HCT116 (cell line): ENCODE data around the gene PLD1. TPM values are rescaled to one million over a fixed set of nuclear protein-coding genes. Genes with fewer than 3 reads are reported as not detected.

Source experiments
- ATAC-seq: fragments of 200-7000 bp; cut with Tn5 transposase; 2 replicates; pipeline ENCODE4 v1.9.1; 2020; ENCODE audit warnings: mild to moderate bottlenecking, moderate library complexity
- BruUV-seq: library from RNA; stranded (reverse); fragments of 400-500 nt; replicated peaks from 2 replicates; lab custom pipeline; 2021; lab: Mats Ljungman, UMichigan
- CTCF ChIA-PET: fragments of 300-600 bp; sonication (Branson Sonifier 250); formaldehyde crosslinking; loops from one replicate; lab custom pipeline; 2021; ENCODE audit warnings: antibody characterized with exemption; lab: Charles Lee
- POLR2A ChIA-PET: fragments of 300-600, 350-600 bp; sonication (Branson Sonifier 250); formaldehyde crosslinking; loops from one replicate; lab custom pipeline; 2021; ENCODE audit warnings: antibody characterized with exemption; lab: Charles Lee
- RAD21 ChIA-PET, 2 experiments: fragments of 300-600 bp; sonication (Branson Sonifier 250); formaldehyde crosslinking; loops; one replicate each; lab custom pipeline; 2023; ENCODE audit warnings: low total read pairs in 2 of 2; ENCODE audit not compliant: uncharacterized antibody in 2 of 2, unreplicated experiment in 2 of 2, low non-redundant PET in 1 of 2; lab: Charles Lee
- DNase-seq: peaks from one replicate; pipeline ENCODE4 v3.0.0-alpha.2; 2010; ENCODE audit warnings: low read depth, low spot score
- H2AFZ ChIP-seq: fragments of 200-600 bp; shearing (Covaris generic), sonication (generic); 2 replicates; pipeline ENCODE4 v1.6.1; 2017; ENCODE audit warnings: low read depth, mixed run types, mixed read lengths, antibody characterized with exemption, low read length; ENCODE audit not compliant: poor library complexity, severe bottlenecking
- H3K27ac ChIP-seq: 2 replicates; pipeline ENCODE4 v1.5.1; 2012; ENCODE audit warnings: low read depth, low read length
- H3K27me3 ChIP-seq: fragments of 200-600 bp; sonication (generic); 2 replicates; pipeline ENCODE4 v1.6.1; 2016; ENCODE audit warnings: mixed run types, low read length, mixed read lengths; ENCODE audit not compliant: insufficient read depth
- H3K36me3 ChIP-seq, 2 experiments: fragments of 200-500 bp in 1 of 2; fragments of 200-600 bp in 1 of 2; sonication (Bioruptor generic) in 1 of 2; sonication (generic) in 1 of 2; 2 replicates each; pipeline versions ENCODE4 v1.5.1 to v1.6.1; 2014 to 2016; ENCODE audit warnings: low read length in 2 of 2, inconsistent platforms in 1 of 2, mixed read lengths in 1 of 2, mixed run types in 1 of 2; ENCODE audit not compliant: insufficient read depth in 2 of 2, control insufficient read depth in 1 of 2
- H3K4me1 ChIP-seq, 2 experiments: fragments of 200-600 bp in 1 of 2; sonication (generic) in 1 of 2; 2 replicates each; pipeline versions ENCODE4 v1.5.1 to v1.6.1; 2012 to 2017; ENCODE audit warnings: low read length in 2 of 2, inconsistent platforms in 1 of 2, mild to moderate bottlenecking in 1 of 2, mixed read lengths in 1 of 2, mixed run types in 1 of 2, moderate library complexity in 1 of 2; ENCODE audit not compliant: insufficient read depth in 2 of 2, control insufficient read depth in 1 of 2
- H3K4me2 ChIP-seq: fragments of 200-600 bp; sonication (generic); 2 replicates; pipeline ENCODE4 v1.6.1; 2017; ENCODE audit warnings: mixed run types, low read length, mixed read lengths
- H3K4me3 ChIP-seq, 2 experiments: fragments of 200-600 bp in 1 of 2; sonication (generic) in 1 of 2; replicated peaks in 1 of 2; 2 replicates each; pipeline ENCODE4 v1.5.1; 2011 to 2016; ENCODE audit warnings: low read length in 2 of 2, control low read depth in 1 of 2, low read depth in 1 of 2, mild to moderate bottlenecking in 1 of 2, mixed read lengths in 1 of 2, mixed run types in 1 of 2
- H3K79me2 ChIP-seq: fragments of 200-600 bp; sonication (generic); 2 replicates; pipeline ENCODE4 v1.6.1; 2017; ENCODE audit warnings: mild to moderate bottlenecking, mixed run types, low read length, moderate library complexity, mixed read lengths; ENCODE audit not compliant: insufficient read depth
- H3K9ac ChIP-seq: fragments of 200-600 bp; sonication (generic); 2 replicates; pipeline ENCODE4 v1.6.1; 2016; ENCODE audit warnings: low read length, mixed read lengths
- H3K9me2 ChIP-seq: fragments of 200-600 bp; sonication (generic), shearing (Covaris generic); 2 replicates; pipeline ENCODE4 v1.6.1; 2017; ENCODE audit warnings: mixed run types, mild to moderate bottlenecking, moderate library complexity; ENCODE audit not compliant: insufficient read depth
- H3K9me3 ChIP-seq, 2 experiments: fragments of 200-500 bp in 1 of 2; fragments of 200-600 bp in 1 of 2; sonication (Bioruptor generic) in 1 of 2; sonication (generic) in 1 of 2; 2 replicates each; pipeline ENCODE4 v1.6.1; 2014 to 2017; ENCODE audit warnings: low read length in 2 of 2, mixed read lengths in 2 of 2, inconsistent platforms in 1 of 2, low read depth in 1 of 2, mild to moderate bottlenecking in 1 of 2, mixed run types in 1 of 2, moderate library complexity in 1 of 2; ENCODE audit not compliant: control insufficient read depth in 1 of 2, insufficient read depth in 1 of 2
- H4K20me1 ChIP-seq: fragments of 200-600 bp; sonication (generic), shearing (Covaris generic); 2 replicates; pipeline ENCODE4 v1.6.1; 2017; ENCODE audit warnings: mixed run types, mild to moderate bottlenecking, moderate library complexity; ENCODE audit not compliant: insufficient read depth
- CBX3 ChIP-seq: IDR thresholded peaks from 2 replicates; pipeline ENCODE4 v1.6.1; 2012; ENCODE audit warnings: low read depth
- CEBPB ChIP-seq: IDR thresholded peaks from 2 replicates; pipeline ENCODE4 v1.6.1; 2012; ENCODE audit warnings: low read depth
- EGR1 ChIP-seq: IDR thresholded peaks from 2 replicates; pipeline ENCODE4 v1.6.1; 2012; ENCODE audit warnings: low read depth
- ELF1 ChIP-seq: IDR thresholded peaks from 2 replicates; pipeline ENCODE4 v1.6.1; 2012; ENCODE audit warnings: low read depth, borderline replicate concordance
- EZH2 ChIP-seq: fragments of 200-600 bp; sonication (generic); IDR thresholded peaks from 2 replicates; pipeline ENCODE4 v1.6.1; 2017; ENCODE audit warnings: antibody characterized with exemption, mixed run types
- EZH2phosphoT487 ChIP-seq: fragments of 200-600 bp; IDR thresholded peaks from 2 replicates; pipeline ENCODE4 v1.6.1; 2018; ENCODE audit warnings: antibody characterized with exemption, borderline replicate concordance
- FOSL1 ChIP-seq: IDR thresholded peaks from 2 replicates; pipeline ENCODE4 v1.6.1; 2012; ENCODE audit warnings: low read depth
- JUND ChIP-seq: IDR thresholded peaks from 2 replicates; pipeline ENCODE4 v1.6.1; 2012
- POLR2A ChIP-seq: IDR thresholded peaks from 2 replicates; pipeline ENCODE4 v1.7.0; 2011; ENCODE audit warnings: borderline replicate concordance; ENCODE audit not compliant: insufficient read depth, insufficient read length; ENCODE audit errors: extremely low read depth
- POLR2AphosphoS5 ChIP-seq: IDR thresholded peaks from 2 replicates; pipeline ENCODE4 v1.6.1; 2011; ENCODE audit warnings: mild to moderate bottlenecking, low read depth, low read length, moderate library complexity
- RAD21 ChIP-seq: IDR thresholded peaks from 2 replicates; pipeline ENCODE4 v1.6.1; 2012; ENCODE audit warnings: low read depth, mild to moderate bottlenecking
- SP1 ChIP-seq: IDR thresholded peaks from 2 replicates; pipeline ENCODE4 v1.6.1; 2012; ENCODE audit warnings: low read depth
- SRF ChIP-seq: IDR thresholded peaks from 2 replicates; pipeline ENCODE4 v1.6.1; 2012; ENCODE audit warnings: low read depth
- TCF7L2 ChIP-seq: IDR thresholded peaks from 2 replicates; pipeline ENCODE4 v1.7.0; 2011; ENCODE audit warnings: borderline replicate concordance, inconsistent platforms; ENCODE audit not compliant: insufficient read depth, insufficient read length; ENCODE audit errors: extremely low read depth
- YY1 ChIP-seq: IDR thresholded peaks from 2 replicates; pipeline ENCODE4 v1.6.1; 2011; ENCODE audit warnings: low read length, low read depth, moderate library complexity, mild to moderate bottlenecking; ENCODE audit not compliant: insufficient replicate concordance; ENCODE audit errors: extremely low read depth
- ZNF274 ChIP-seq: fragments of 200-500 bp; sonication (Bioruptor generic); IDR thresholded peaks from 2 replicates; pipeline ENCODE4 v1.6.1; 2014; ENCODE audit warnings: mild to moderate bottlenecking, low read depth, low read length, inconsistent platforms
- intact Hi-C: fragments of 100-400 bp; cut with micrococcal nuclease; formaldehyde crosslinking; loops from 2 replicates; pipeline ENCODE4 v1.10.0; 2022
- total RNA-seq: library from RNA; stranded (reverse); gene quantifications from one replicate; pipeline ENCODE4 v1.2.1, GENCODE V29; 2021; ENCODE audit not compliant: unreplicated experiment
- TF ChIP-seq, protein P1 (sequence below), 3 experiments: fragments of 200-600 bp in 1 of 3; sonication (generic) in 1 of 3; IDR thresholded peaks in 2 of 3; conservative IDR thresholded peaks in 1 of 3; 2 replicates each; pipeline ENCODE4 v1.5.1; 2012 to 2017; ENCODE audit warnings: low read depth in 2 of 3, low read length in 2 of 3, antibody characterized with exemption in 1 of 3, borderline replicate concordance in 1 of 3, control low read depth in 1 of 3, mild to moderate bottlenecking in 1 of 3, mixed read lengths in 1 of 3, mixed run types in 1 of 3, moderate library complexity in 1 of 3; ENCODE audit not compliant: insufficient read depth in 1 of 3
- TF ChIP-seq, protein P2 (sequence below): IDR thresholded peaks from 2 replicates; pipeline ENCODE4 v1.6.1; 2012
- TF ChIP-seq, protein P3 (sequence below): IDR thresholded peaks from 2 replicates; pipeline ENCODE4 v1.6.1; 2012; ENCODE audit warnings: low read depth
- TF ChIP-seq, protein P4 (sequence below): IDR thresholded peaks from 2 replicates; pipeline ENCODE4 v1.6.1; 2012

The PLD1 gene
- total RNA-seq, 1 experiment from 2014 or later, result 8.4 TPM

DNA sequence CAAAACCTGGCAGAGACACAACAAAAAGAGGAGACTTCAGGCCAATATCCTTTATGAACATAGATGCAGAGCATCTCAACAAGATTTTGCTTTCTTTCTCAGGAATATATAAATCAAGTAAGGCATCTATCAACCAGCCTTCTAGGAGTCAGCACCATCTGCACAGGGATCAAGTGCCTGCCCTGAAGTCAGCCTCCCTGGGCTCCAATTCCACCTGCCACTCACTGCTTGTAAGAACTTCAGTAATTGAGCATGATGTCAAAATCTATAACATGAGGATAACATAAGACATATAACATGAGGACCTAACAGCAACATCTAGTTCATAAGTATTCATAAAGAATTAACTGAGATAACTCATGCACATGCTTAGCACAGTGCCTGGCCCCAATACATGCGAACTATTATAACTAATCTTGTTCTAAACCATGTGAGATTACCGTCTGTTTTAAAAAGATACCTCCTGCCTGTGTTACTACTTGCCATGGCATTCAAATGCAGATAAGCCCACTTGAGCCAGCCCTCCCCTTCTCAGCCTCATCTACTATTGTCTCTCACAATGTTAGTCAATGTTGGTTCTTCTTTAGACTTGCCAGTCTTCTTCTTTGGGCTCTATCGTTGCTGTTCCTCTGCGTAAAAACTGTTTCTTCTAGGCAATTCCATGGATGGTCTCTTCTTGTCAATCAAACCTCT, 91.6 kb downstream of the PLD1 start:
- CTCF ChIA-PET, result no interaction called here

More for the DNA sequence above, 91.6 kb downstream of the PLD1 start:
- Histone ChIP-seq H3K4me3 (no peak overlapping the region), H3K9me3 (peaks cover 0 to 6% of the 10 kb centered on the region in 2 experiments; a peak in 1 of 4 replicates), H3K27me3 (no peaks in the 10 kb centered on the region), H3K4me1 (no peaks in the 10 kb centered on the region), H2AFZ (no peak overlapping the region), H3K9ac (no peak overlapping the region)
- no peak for ATAC-seq
- intact Hi-C loops, result no loop called here
- POLR2A ChIA-PET, result no interaction called here
- TF ChIP-seq, protein P1, sequence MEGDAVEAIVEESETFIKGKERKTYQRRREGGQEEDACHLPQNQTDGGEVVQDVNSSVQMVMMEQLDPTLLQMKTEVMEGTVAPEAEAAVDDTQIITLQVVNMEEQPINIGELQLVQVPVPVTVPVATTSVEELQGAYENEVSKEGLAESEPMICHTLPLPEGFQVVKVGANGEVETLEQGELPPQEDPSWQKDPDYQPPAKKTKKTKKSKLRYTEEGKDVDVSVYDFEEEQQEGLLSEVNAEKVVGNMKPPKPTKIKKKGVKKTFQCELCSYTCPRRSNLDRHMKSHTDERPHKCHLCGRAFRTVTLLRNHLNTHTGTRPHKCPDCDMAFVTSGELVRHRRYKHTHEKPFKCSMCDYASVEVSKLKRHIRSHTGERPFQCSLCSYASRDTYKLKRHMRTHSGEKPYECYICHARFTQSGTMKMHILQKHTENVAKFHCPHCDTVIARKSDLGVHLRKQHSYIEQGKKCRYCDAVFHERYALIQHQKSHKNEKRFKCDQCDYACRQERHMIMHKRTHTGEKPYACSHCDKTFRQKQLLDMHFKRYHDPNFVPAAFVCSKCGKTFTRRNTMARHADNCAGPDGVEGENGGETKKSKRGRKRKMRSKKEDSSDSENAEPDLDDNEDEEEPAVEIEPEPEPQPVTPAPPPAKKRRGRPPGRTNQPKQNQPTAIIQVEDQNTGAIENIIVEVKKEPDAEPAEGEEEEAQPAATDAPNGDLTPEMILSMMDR (IDR thresholded peaks at IDR 0.05 in 2 of 3, conservative IDR thresholded peaks at IDR 0.05 in 1 of 3; ENCODE audit: borderline replicate concordance in 1 of 3, insufficient read depth in 1 of 3, low read depth in 2 of 3, low read length in 2 of 3), result no peak
- TF ChIP-seq EZH2phosphoT487 (no peak), TCF7L2 (no peak), ZNF274 (no peak), POLR2AphosphoS5 (no peak), SP1 (no peak), FOSL1 (no peak), EZH2 (no peak), POLR2A (no peak), JUND (no peak), ELF1 (no peak), RAD21 (no peak), CEBPB (no peak), CBX3 (no peak), SRF (no peak), YY1 (no peak), EGR1 (no peak)
- TF ChIP-seq, protein P2, sequence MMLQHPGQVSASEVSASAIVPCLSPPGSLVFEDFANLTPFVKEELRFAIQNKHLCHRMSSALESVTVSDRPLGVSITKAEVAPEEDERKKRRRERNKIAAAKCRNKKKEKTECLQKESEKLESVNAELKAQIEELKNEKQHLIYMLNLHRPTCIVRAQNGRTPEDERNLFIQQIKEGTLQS, result no peak
- TF ChIP-seq, protein P3, sequence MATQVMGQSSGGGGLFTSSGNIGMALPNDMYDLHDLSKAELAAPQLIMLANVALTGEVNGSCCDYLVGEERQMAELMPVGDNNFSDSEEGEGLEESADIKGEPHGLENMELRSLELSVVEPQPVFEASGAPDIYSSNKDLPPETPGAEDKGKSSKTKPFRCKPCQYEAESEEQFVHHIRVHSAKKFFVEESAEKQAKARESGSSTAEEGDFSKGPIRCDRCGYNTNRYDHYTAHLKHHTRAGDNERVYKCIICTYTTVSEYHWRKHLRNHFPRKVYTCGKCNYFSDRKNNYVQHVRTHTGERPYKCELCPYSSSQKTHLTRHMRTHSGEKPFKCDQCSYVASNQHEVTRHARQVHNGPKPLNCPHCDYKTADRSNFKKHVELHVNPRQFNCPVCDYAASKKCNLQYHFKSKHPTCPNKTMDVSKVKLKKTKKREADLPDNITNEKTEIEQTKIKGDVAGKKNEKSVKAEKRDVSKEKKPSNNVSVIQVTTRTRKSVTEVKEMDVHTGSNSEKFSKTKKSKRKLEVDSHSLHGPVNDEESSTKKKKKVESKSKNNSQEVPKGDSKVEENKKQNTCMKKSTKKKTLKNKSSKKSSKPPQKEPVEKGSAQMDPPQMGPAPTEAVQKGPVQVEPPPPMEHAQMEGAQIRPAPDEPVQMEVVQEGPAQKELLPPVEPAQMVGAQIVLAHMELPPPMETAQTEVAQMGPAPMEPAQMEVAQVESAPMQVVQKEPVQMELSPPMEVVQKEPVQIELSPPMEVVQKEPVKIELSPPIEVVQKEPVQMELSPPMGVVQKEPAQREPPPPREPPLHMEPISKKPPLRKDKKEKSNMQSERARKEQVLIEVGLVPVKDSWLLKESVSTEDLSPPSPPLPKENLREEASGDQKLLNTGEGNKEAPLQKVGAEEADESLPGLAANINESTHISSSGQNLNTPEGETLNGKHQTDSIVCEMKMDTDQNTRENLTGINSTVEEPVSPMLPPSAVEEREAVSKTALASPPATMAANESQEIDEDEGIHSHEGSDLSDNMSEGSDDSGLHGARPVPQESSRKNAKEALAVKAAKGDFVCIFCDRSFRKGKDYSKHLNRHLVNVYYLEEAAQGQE, result no peak
- TF ChIP-seq, protein P4, sequence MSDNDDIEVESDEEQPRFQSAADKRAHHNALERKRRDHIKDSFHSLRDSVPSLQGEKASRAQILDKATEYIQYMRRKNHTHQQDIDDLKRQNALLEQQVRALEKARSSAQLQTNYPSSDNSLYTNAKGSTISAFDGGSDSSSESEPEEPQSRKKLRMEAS, result no peak
- TF ChIP-seq, all 23 proteins: peak for 0
- no peaks in the 10 kb centered on the region for H3K79me2 ChIP-seq
- no peaks in the 10 kb centered on the region for H4K20me1 ChIP-seq
- no TSS peak for BruUV-seq
- no peaks in the 10 kb centered on the region for H3K9me2 ChIP-seq
- H3K27ac ChIP-seq, result no peak overlapping the region
- no peak overlapping the region for H3K4me2 ChIP-seq
- no peak for DNase-seq
- RAD21 ChIA-PET, result no interaction called here
- H3K36me3 ChIP-seq, result no peaks in the 10 kb centered on the region
